Vagina (tissue), 2 donors: ENCODE results near the gene SLC26A2.

Experiments used
- CTCF ChIP-seq, 3 experiments: fragments of 450-650 bp in 2 of 3; fragments of 200-600 bp in 1 of 3; sonication (generic) in 1 of 3; IDR thresholded peaks; one replicate each; pipeline ENCODE4 v1.5.1; 2017 to 2019; ENCODE audit warnings: antibody characterized with exemption in 3 of 3, mild to moderate bottlenecking in 2 of 3, moderate library complexity in 2 of 3
- POLR2A ChIP-seq, 2 donors: fragments of 450-650 bp; IDR thresholded peaks; one replicate each; pipeline ENCODE4 v1.6.1; 2017; ENCODE audit warnings: antibody characterized with exemption in 2 of 2, mild to moderate bottlenecking in 2 of 2, moderate library complexity in 2 of 2

GRCh38 chr5:150022158-150022531 is 61.6 kb downstream of the SLC26A2 start:
- TF ChIP-seq CTCF (IDR thresholded peaks at IDR 0.05) (no peak), POLR2A (IDR thresholded peaks at IDR 0.05) (no peak)
